ENCODE data around the gene CATSPERZ. TPM values are rescaled to one million over a fixed set of nuclear protein-coding genes. Genes with fewer than 3 reads are reported as not detected.

Gene CATSPERZ
- total and polyA plus RNA-seq, 2 of the 13 experiments (the other 11 are each of a cell fraction or from before 2014, with no cell fraction given): 0.22 to 0.48 TPM

DNA sequence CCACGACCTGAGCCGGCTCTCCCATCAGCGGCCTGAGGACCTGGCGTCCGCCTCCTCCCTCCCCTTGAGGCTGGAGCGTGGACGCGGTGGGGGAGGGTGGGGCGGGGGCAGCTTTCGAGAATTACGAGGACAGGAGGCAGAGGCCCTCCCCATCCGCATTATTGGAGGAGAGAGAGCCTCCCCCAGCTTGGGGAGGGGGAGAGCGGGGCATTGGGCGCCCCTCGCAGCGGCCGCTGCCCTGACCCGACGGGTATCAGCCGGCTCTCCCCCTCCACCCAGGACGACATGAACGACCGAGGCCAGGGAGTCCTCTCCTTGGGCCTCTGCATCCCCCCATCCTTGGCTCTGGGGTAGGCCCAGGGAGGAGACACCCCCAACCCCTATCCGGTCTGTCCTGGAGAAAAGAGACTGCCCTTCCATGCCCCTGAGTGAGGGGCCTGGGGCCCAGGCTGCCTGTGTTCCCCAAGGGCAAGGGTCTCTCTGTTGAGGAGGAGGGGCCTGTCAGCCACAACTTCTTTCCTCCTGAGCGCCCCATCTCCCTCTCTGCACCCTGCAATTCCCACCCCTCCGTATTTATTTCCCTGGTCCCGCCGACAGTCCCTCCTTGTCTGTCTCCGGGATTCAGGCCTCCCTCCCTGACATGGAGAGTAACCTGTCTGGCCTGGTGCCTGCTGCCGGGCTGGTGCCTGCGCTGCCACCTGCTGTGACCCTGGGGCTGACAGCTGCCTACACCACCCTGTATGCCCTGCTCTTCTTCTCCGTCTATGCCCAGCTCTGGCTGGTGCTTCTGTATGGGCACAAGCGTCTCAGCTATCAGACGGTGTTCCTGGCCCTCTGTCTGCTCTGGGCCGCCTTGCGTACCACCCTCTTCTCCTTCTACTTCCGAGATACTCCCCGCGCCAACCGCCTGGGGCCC lies 14.0 kb upstream of the CATSPERZ start (continued):
- no peak for TF ChIP-seq MZF1 (CRISPR knock-in tag; IDR thresholded peaks at IDR 0.05; ENCODE audit: borderline replicate concordance)
- TF ChIP-seq MATR3 (CRISPR knock-in tag; IDR thresholded peaks at IDR 0.05): no peak
- no peak for TF ChIP-seq ZNF20 (CRISPR knock-in tag; IDR thresholded peaks at IDR 0.05)
- TF ChIP-seq XRCC5 (optimal IDR thresholded peaks at IDR 0.05; ENCODE audit: low read length): peak; percentile 11
- TF ChIP-seq MXI1 (IDR thresholded peaks at IDR 0.05; ENCODE audit: borderline replicate concordance, low read depth, low read length): no peak
- peak; percentile 1; the same call in 1 of the 2 replicates for TF ChIP-seq SMC3 (IDR thresholded peaks at IDR 0.05; ENCODE audit: low read length)
- TF ChIP-seq PLRG1 (conservative IDR thresholded peaks at IDR 0.05): no peak
- TF ChIP-seq, protein P1, sequence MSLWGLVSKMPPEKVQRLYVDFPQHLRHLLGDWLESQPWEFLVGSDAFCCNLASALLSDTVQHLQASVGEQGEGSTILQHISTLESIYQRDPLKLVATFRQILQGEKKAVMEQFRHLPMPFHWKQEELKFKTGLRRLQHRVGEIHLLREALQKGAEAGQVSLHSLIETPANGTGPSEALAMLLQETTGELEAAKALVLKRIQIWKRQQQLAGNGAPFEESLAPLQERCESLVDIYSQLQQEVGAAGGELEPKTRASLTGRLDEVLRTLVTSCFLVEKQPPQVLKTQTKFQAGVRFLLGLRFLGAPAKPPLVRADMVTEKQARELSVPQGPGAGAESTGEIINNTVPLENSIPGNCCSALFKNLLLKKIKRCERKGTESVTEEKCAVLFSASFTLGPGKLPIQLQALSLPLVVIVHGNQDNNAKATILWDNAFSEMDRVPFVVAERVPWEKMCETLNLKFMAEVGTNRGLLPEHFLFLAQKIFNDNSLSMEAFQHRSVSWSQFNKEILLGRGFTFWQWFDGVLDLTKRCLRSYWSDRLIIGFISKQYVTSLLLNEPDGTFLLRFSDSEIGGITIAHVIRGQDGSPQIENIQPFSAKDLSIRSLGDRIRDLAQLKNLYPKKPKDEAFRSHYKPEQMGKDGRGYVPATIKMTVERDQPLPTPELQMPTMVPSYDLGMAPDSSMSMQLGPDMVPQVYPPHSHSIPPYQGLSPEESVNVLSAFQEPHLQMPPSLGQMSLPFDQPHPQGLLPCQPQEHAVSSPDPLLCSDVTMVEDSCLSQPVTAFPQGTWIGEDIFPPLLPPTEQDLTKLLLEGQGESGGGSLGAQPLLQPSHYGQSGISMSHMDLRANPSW (CRISPR knock-in tag; IDR thresholded peaks at IDR 0.05; ENCODE audit: borderline replicate concordance): no peak
- no peak for TF ChIP-seq ZNF605 (CRISPR knock-in tag; IDR thresholded peaks at IDR 0.05)
- TF ChIP-seq, protein P2, sequence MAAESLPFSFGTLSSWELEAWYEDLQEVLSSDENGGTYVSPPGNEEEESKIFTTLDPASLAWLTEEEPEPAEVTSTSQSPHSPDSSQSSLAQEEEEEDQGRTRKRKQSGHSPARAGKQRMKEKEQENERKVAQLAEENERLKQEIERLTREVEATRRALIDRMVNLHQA (CRISPR knock-in tag; IDR thresholded peaks at IDR 0.05): no peak
- no peak for TF ChIP-seq RBFOX2 (IDR thresholded peaks at IDR 0.05; ENCODE audit: low read depth, low read length)
- TF ChIP-seq GATAD1 (CRISPR knock-in tag; IDR thresholded peaks at IDR 0.05): peak; percentile 2; the same call in 1 of the 2 replicates
- TF ChIP-seq ZNF143 (CRISPR knock-in tag; IDR thresholded peaks at IDR 0.05): no peak
- TF ChIP-seq ZNF121 (CRISPR knock-in tag; IDR thresholded peaks at IDR 0.05): no peak
- TF ChIP-seq, protein P3, sequence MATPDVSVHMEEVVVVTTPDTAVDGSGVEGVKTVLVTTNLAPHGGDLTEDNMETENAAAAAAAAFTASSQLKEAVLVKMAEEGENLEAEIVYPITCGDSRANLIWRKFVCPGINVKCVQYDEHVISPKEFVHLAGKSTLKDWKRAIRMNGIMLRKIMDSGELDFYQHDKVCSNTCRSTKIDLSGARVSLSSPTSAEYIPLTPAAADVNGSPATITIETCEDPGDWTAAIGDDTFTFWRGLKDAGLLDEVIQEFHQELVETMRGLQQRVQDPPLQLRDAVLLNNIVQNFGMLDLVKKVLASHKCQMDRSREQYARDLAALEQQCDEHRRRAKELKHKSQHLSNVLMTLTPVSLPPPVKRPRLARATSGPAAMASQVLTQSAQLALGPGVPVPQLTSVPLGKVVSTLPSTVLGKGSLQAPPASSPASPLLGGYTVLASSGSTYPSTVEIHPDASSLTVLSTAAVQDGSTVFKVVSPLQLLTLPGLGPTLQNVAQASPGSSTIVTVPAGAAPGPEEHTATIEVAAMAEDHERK (CRISPR knock-in tag; IDR thresholded peaks at IDR 0.05; ENCODE audit: low read depth): no peak
- TF ChIP-seq ZBTB38 (CRISPR knock-in tag; IDR thresholded peaks at IDR 0.05): no peak
- TF ChIP-seq IRF2 (CRISPR knock-in tag; IDR thresholded peaks at IDR 0.05): no peak
- no peak for TF ChIP-seq ZNF383 (CRISPR knock-in tag; IDR thresholded peaks at IDR 0.05; ENCODE audit: borderline replicate concordance)
- no peak for TF ChIP-seq DMAP1 (CRISPR knock-in tag; IDR thresholded peaks at IDR 0.05)
- TF ChIP-seq ZNF337 (CRISPR knock-in tag; IDR thresholded peaks at IDR 0.05; ENCODE audit: borderline replicate concordance, low read depth): no peak
- TF ChIP-seq SIX1 (CRISPR knock-in tag; IDR thresholded peaks at IDR 0.05; ENCODE audit: borderline replicate concordance): no peak
- TF ChIP-seq ZNF10 (CRISPR knock-in tag; IDR thresholded peaks at IDR 0.05; ENCODE audit: borderline replicate concordance, low read depth): no peak
- TF ChIP-seq HNRNPLL (IDR thresholded peaks at IDR 0.05; ENCODE audit: low read depth, low read length, poor library complexity, severe bottlenecking): peak; percentile 98
- no peak for TF ChIP-seq TOPORS (CRISPR knock-in tag; IDR thresholded peaks at IDR 0.05)

All from HepG2 (cell line).